Spleen (tissue), 7 donors: ENCODE measurements around the gene HPCAL4.

Experiments
- CTCF ChIP-seq, 11 experiments: fragments of 200-600 bp in 7 of 11; fragments of 450-650 bp in 4 of 11; sonication (generic) in 4 of 11; IDR thresholded peaks in 8 of 11; conservative IDR thresholded peaks in 3 of 11; 1 replicate in 7 of 11; 2 replicates in 4 of 11; pipeline versions ENCODE4 v1.4.0 to v1.8.0; 2016 to 2021; ENCODE audit warnings: antibody characterized with exemption in 11 of 11, inconsistent platforms in 4 of 11, mild to moderate bottlenecking in 1 of 11
- POLR2A ChIP-seq, 3 donors: fragments of 450-650 bp; IDR thresholded peaks; one replicate each; pipeline ENCODE4 v1.5.1; 2017; ENCODE audit warnings: antibody characterized with exemption in 3 of 3, mild to moderate bottlenecking in 1 of 3
- donor health status: DM: no; HTN: no; CAD: no; lungs with moderate emphysema.
- donor health status: DM: no; HTN: no; CAD: no.
- donor health status: DM: no; HTN: no; CAD: no.

- TF ChIP-seq CTCF (IDR thresholded peaks at IDR 0.05 in 8 of 11, conservative IDR thresholded peaks at IDR 0.05 in 3 of 11) (no peak), POLR2A (IDR thresholded peaks at IDR 0.05) (no peak)
Measured at GRCh38 chr1:39711104-39711965, 20.1 kb upstream of the HPCAL4 start.
